Forelimb muscle (tissue), 1 donor: Measurements from ENCODE around the gene ZNF467. TPM values are rescaled to one million over a fixed set of nuclear protein-coding genes. Genes with fewer than 3 reads are reported as not detected.

Experiments used
- DNase-seq: peaks from one replicate; pipeline ENCODE4 v3.0.0-alpha.2; 2013; ENCODE audit warnings: low read depth
- polyA plus RNA-seq: library from polyadenylated mRNA; unstranded; fragments of 120-200 nt; gene quantifications from one replicate; pipeline ENCODE4 v1.2.1, GENCODE V29; 2013; ENCODE audit not compliant: insufficient read length

The ZNF467 gene
- polyA plus RNA-seq, 1 donor, result 7.4 TPM

- no peak for DNase-seq
Observed at GRCh38 chr7:149772241-149772955, 990 bp downstream of the ZNF467 start.

DNA sequence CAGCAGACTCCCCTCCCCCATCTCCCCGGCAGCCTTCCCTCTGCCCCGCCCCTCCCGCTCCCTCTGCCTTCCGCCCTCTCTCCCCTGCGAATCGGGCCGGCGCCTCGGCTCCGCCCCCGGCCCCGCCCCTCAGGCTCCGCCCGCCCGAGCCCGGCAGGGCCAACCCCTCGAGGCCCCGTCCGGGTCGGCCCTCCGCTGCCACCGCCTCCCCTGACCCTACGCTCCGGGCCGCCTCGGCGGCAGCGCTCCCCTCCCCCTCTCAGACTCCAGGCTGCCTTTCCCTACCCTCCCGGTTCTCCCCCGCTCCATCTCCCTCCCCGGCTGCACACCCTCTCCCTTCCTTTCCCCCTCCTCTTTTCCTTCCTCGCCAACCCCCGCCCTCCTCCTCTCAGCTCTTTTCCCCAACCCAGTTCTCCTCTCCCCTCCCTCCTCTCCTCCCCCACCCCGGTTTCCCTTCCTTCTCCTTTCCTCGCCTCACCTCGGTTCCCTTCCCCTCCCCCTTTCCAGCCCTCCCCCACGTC, 1.6 kb downstream of the ZNF467 start:
- DNase-seq, result peak; percentile 73

DNA sequence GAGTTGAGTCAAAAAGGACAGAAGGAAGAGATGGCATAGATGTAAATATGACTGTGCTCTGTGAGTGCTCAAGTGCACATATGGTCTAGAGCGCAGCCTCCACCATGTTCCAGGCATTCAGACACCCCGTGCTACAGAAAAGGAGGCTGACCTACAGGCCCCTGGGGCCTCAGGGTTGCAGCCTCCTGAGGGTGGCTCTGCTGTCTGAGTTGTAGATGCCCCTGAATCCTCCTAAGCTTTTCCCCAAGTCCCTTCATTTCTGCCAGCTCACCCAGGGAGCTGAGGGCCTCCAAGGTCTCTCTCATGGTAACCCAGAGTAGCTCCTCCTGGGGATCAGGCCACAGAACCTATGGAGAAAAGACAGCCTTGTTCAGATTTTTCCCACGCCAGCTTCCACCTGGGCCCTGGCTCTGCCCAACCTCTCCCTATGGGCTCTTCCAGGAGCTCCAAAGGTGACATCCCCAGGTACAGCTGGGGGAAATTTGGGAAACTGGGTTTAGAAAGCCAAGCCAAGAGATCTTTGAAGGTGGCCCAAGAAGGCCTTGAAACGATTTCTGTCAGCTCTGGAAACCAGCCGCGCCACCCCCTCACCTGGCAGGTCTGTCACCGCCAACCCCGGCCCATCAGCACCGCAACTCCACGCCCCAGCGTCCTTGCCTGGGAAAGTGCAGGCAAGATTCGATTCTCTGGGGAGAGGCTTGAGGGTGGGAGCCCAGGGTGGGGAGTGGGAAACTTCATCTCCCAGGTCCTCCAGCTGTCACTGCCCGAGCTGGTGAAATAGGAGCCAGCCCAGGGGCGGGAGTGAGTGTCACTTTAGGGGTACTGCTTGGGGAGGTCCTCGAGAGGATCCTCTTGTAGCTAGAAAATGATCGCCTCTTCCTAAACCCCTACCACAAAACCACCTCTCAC, 2.4 kb downstream of the ZNF467 start:
- no peak for DNase-seq

DNA sequence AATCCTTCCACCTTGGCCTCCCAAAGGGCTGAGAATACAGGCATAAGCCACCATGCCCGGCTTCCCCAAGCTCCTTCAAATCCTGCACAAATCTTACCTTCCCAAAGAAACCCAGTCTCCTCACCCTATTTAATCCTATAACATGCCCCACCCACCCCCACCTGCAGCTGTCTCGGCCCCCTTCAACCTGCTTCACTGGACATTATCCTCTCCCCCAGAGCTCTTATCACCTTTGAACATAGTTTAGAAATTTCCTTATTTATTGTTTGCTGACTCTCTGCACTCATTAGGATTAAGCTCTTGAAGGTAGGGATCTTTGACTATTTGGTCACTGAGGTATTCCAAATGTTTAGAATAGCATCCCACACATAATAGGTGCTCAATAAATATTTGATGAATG, 3.5 kb downstream of the ZNF467 start:
- DNase-seq, result no peak

DNA sequence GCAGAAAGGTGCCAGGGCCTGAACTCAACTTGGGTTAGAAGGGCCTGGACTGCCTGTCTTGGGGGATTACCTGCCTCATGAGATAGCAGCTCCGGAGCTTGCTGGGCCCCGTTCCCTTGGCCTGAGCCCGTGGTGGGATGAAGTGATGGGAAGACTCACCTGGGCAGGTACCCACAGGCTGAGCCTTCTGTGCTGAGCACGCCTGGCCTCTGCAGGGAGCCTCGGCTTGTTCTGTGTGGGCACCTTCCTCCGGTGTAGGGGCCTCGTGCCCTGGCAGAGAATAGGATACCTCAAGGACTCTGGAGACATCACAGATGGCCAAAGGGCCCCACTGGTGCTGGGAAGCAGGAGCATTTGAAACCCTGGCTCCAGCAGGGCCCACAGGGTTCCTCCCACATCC, 4.5 kb downstream of the ZNF467 start:
- no peak for DNase-seq

DNA sequence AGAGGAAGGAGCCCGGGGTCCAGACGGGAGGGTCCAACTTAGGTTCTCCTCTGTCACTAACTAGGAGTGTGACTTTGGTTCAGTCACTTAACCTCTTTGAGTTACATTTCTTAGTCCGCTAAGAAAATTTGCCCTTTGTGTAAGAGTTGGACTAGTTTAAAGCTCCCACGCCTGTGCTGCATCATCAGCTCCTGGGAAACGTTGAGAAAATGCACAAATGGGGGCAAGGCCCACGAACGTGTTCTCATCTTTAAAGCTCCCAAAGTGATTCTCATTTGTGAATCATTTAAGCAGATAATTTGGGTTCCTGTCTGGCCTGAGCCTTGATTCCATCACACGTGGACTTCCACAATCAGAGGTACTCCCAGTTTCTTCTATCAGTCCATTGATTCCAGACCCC, 6.3 kb downstream of the ZNF467 start:
- DNase-seq, result no peak

DNA sequence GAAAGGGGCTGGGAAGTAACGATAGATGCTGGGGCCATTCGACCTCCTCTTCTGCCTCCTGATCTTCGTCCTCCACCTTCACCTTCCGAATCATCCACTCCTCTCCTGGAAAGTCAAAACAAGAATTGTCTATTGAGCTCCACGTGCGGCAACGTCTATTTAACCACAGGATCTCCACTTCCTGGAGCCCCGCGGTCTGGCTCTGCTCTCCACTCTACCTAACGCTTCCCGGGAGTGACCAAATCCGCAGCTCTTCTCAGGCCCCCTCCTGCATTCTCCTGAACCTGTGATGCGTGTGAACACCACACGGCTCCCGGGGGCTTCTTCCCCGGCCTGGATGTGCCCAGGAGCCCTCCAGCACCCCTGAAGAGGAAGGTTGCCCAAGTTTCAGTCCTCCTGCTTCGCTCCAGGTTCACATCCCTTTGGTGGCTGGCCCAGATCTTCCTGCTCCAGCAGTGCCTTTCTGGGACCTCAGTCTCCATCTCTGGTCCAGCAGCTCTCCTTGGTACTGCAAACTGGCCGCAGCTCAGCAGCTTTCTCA, 7.2 kb downstream of the ZNF467 start:
- DNase-seq, result no peak

- no peak for DNase-seq
Observed at GRCh38 chr7:149765399-149766121, 7.8 kb downstream of the ZNF467 start.

DNA sequence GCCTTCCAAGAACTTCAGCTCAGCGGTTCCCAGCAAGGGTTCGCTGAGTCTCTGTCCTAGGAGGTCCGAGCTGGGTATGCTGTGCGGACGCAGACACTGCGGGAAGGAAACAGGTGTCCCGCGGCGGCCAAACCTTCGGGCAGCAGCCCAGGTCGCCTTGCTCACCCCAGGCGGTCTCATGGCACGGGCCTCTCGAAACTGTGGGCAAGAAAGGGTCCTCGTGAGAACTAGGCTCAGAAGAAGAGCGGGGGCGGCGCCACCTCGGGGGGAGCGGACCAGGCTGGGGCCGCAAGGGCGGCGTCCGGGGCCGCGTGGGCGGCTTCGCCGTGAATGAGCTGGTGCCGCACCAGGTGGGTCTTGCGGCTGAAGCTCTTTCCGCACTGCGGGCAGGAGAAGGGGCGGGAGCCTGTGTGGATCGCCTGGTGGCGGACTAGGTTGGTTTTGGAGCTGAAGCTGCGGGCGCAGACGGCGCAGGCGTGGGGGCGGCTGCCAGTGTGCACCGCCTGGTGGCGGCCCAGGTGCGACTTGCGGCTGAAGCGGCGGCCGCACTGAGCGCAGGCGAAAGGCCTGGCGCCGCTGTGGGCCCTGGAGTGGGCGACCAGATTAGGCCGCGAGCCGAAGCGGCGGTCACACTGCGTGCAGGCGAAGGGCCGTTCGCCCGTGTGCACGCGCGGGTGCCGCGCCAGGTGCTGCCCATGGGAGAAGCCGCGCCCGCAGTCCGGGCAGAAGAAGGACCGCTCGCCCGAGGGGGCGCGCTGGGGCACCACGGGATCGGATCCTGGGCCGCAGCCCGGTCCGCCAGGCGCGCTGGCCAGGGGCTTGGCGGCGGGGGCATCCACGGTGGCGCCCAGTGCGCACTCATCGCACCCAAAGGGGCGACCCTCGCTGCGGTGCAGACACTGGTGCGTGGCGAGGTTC, 8.6 kb downstream of the ZNF467 start:
- DNase-seq, result no peak

DNA sequence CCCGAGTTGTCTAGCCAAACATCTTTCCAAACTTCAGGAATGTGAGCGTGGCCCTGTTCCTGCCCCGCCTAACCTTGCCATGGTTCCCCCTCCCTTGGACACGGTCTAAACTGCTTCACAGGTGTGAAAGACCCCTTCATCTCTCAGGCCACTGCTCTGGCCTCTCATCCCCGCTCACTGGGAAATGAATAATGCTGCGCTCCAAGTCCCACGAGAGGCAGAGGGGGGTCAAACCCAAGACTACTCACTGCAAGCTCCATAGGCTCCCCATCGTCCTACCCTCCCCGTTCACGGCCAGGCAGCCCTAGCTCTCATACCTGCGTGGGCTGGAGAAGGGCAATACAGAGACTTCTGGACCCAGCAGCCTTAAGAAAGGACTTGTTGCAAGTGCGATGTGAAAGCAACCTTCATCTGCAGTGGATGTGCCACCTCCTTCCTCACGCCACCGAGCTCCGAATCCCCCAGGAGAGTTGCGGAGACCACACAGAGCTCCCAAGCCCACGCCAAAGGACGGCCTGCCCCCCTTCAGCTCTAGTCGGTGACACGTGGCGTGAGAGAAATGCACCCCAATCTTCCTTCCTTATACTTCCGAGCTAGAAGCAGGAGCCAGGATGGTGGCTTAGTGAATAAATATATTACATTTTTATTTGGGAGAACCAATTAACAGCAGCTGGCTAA, 9.7 kb downstream of the ZNF467 start:
- DNase-seq, result no peak

- no peak for DNase-seq
Observed at GRCh38 chr7:149762610-149763009, 10.8 kb downstream of the ZNF467 start.

DNA sequence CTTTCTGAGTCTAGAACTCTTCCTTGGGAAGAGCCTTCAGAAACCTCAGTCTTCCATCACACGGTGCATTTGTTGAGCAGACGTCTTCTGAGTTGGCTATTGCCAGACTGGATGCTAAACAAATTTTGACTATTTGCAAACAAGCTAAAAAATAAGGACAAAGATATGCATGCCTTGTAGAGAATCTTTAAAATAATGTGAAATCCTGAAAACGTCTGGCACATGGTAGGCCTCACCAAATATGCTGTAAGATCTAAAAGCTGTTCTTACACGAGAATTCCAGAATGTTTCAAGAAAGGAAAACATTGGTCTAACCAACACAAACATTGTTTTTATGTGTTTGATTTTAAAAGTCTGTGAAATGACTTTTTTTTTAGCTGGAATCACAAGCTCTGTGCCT, 11.3 kb downstream of the ZNF467 start:
- DNase-seq, result no peak

- no peak for DNase-seq
Observed at GRCh38 chr7:149761307-149761706, 12.1 kb downstream of the ZNF467 start.

GRCh38 chr7:149760538-149760937, 12.8 kb downstream of the ZNF467 start:
- DNase-seq, result no peak

GRCh38 chr7:149759093-149759860, 14.1 kb downstream of the ZNF467 start:
- DNase-seq, result no peak

- no peak for DNase-seq
Observed at GRCh38 chr7:149753375-149754233, 19.8 kb downstream of the ZNF467 start.

DNA sequence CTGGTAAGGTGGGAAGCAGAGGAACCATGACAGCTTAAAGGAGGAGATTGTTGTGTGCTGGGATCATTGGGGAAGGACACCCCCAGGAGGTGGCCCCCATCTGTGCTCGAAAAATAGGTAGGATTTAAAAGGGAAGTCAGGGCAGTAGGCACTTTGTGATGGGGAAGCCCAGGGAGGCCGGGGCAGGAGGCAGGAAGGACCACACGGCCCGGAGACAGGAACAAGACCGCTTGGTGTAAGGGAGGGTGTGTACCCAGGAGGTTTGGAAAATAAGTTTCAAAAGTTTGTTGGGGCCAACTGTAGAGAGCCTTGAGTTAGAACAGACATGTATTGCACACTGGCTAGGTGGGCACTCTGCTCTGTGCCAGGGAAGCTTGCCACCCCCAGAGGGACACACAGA, 20.7 kb downstream of the ZNF467 start:
- DNase-seq, result no peak

- DNase-seq, result no peak
Observed at GRCh38 chr7:149751043-149751775, 22.2 kb downstream of the ZNF467 start.
